Measurements from ENCODE around the gene EIF4A2.

EIF4A2 gene

GRCh38 chr3:186760141-186760833 lies 23.1 kb upstream of the EIF4A2 start:
- no peaks in the 10 kb centered on the region for H3K9me3 ChIP-seq (ENCODE audit: control insufficient read depth in 1 of 2, low read length in 2 of 2)
- no peaks in the 10 kb centered on the region for H3K36me3 ChIP-seq (ENCODE audit: control insufficient read depth in 1 of 2, insufficient read depth in 2 of 2, low read length in 2 of 2)
- no peak overlapping the region for H3K4me3 ChIP-seq (ENCODE audit: low read depth in 1 of 2, low read length in 2 of 2)
- H3K27ac ChIP-seq (ENCODE audit: low read length): no peak overlapping the region
- H3K27me3 ChIP-seq (ENCODE audit: low read depth, low read length): no peaks in the 10 kb centered on the region
- H3K4me1 ChIP-seq (ENCODE audit: control insufficient read depth in 1 of 2, insufficient read depth in 2 of 2, low read length in 2 of 2): no peaks in the 10 kb centered on the region

- Histone ChIP-seq H3K27ac (ENCODE audit: low read length) (no peak overlapping the region), H3K9me3 (ENCODE audit: control insufficient read depth in 1 of 2, low read length in 2 of 2) (no peaks in the 10 kb centered on the region), H3K36me3 (ENCODE audit: control insufficient read depth in 1 of 2, insufficient read depth in 2 of 2, low read length in 2 of 2) (no peaks in the 10 kb centered on the region), H3K4me3 (ENCODE audit: low read depth in 1 of 2, low read length in 2 of 2) (no peak overlapping the region), H3K27me3 (ENCODE audit: low read depth, low read length) (no peaks in the 10 kb centered on the region), H3K4me1 (ENCODE audit: control insufficient read depth in 1 of 2, insufficient read depth in 2 of 2, low read length in 2 of 2) (no peaks in the 10 kb centered on the region)
These were observed 22.4 kb upstream of the EIF4A2 start for GRCh38 chr3:186760897-186761447.

- Histone ChIP-seq H3K4me3 (ENCODE audit: low read depth in 1 of 2, low read length in 2 of 2) (peak overlapping the region; percentile 69 to 73), H3K4me1 (ENCODE audit: control insufficient read depth in 1 of 2, insufficient read depth in 2 of 2, low read length in 2 of 2) (peaks cover 0 to 5% of the 10 kb centered on the region in 2 donors), H3K27ac (ENCODE audit: low read length) (peak overlapping the region; percentile 51), H3K9me3 (ENCODE audit: control insufficient read depth in 1 of 2, low read length in 2 of 2) (no peaks in the 10 kb centered on the region), H3K36me3 (ENCODE audit: control insufficient read depth in 1 of 2, insufficient read depth in 2 of 2, low read length in 2 of 2) (no peaks in the 10 kb centered on the region), H3K27me3 (ENCODE audit: low read depth, low read length) (no peaks in the 10 kb centered on the region)
These were observed 11.1 kb upstream of the EIF4A2 start for GRCh38 chr3:186772281-186772694.

GRCh38 chr3:186772701-186773417 lies 10.5 kb upstream of the EIF4A2 start:
- H3K4me3 ChIP-seq (ENCODE audit: low read depth in 1 of 2, low read length in 2 of 2): peak overlapping the region; percentile 69 to 73
- H3K27me3 ChIP-seq (ENCODE audit: low read depth, low read length): no peaks in the 10 kb centered on the region
- peaks cover 0 to 5% of the 10 kb centered on the region in 2 donors for H3K4me1 ChIP-seq (ENCODE audit: control insufficient read depth in 1 of 2, insufficient read depth in 2 of 2, low read length in 2 of 2)
- no peaks in the 10 kb centered on the region for H3K9me3 ChIP-seq (ENCODE audit: control insufficient read depth in 1 of 2, low read length in 2 of 2)
- H3K36me3 ChIP-seq (ENCODE audit: control insufficient read depth in 1 of 2, insufficient read depth in 2 of 2, low read length in 2 of 2): no peaks in the 10 kb centered on the region
- H3K27ac ChIP-seq (ENCODE audit: low read length): peak overlapping the region; percentile 51

- H3K4me1 ChIP-seq (ENCODE audit: control insufficient read depth in 1 of 2, insufficient read depth in 2 of 2, low read length in 2 of 2): peaks cover 0 to 5% of the 10 kb centered on the region in 2 donors
- H3K27ac ChIP-seq (ENCODE audit: low read length): no peak overlapping the region
- no peaks in the 10 kb centered on the region for H3K36me3 ChIP-seq (ENCODE audit: control insufficient read depth in 1 of 2, insufficient read depth in 2 of 2, low read length in 2 of 2)
- H3K9me3 ChIP-seq (ENCODE audit: control insufficient read depth in 1 of 2, low read length in 2 of 2): no peaks in the 10 kb centered on the region
- H3K4me3 ChIP-seq (ENCODE audit: low read depth in 1 of 2, low read length in 2 of 2): no peak overlapping the region
- H3K27me3 ChIP-seq (ENCODE audit: low read depth, low read length): no peaks in the 10 kb centered on the region
These were observed 7.4 kb upstream of the EIF4A2 start for GRCh38 chr3:186775999-186776398.

GRCh38 chr3:186779204-186779603 lies 4.2 kb upstream of the EIF4A2 start:
- no peaks in the 10 kb centered on the region for H3K4me1 ChIP-seq (ENCODE audit: control insufficient read depth in 1 of 2, insufficient read depth in 2 of 2, low read length in 2 of 2)
- no peak overlapping the region for H3K4me3 ChIP-seq (ENCODE audit: low read depth in 1 of 2, low read length in 2 of 2)
- H3K9me3 ChIP-seq (ENCODE audit: control insufficient read depth in 1 of 2, low read length in 2 of 2): no peaks in the 10 kb centered on the region
- peaks cover 1 to 10% of the 10 kb centered on the region in 2 donors for H3K36me3 ChIP-seq (ENCODE audit: control insufficient read depth in 1 of 2, insufficient read depth in 2 of 2, low read length in 2 of 2)
- H3K27me3 ChIP-seq (ENCODE audit: low read depth, low read length): no peaks in the 10 kb centered on the region
- H3K27ac ChIP-seq (ENCODE audit: low read length): no peak overlapping the region

- Histone ChIP-seq H3K27me3 (ENCODE audit: low read depth, low read length) (no peaks in the 10 kb centered on the region), H3K27ac (ENCODE audit: low read length) (peak overlapping the region; percentile 100), H3K36me3 (ENCODE audit: control insufficient read depth in 1 of 2, insufficient read depth in 2 of 2, low read length in 2 of 2) (peaks cover 35 to 44% of the 10 kb centered on the region in 2 donors), H3K4me3 (ENCODE audit: low read depth in 1 of 2, low read length in 2 of 2) (peak overlapping the region; percentile 99), H3K9me3 (ENCODE audit: control insufficient read depth in 1 of 2, low read length in 2 of 2) (no peaks in the 10 kb centered on the region), H3K4me1 (ENCODE audit: control insufficient read depth in 1 of 2, insufficient read depth in 2 of 2, low read length in 2 of 2) (peaks cover 28 to 31% of the 10 kb centered on the region in 2 donors)
These were observed 777 bp upstream of the EIF4A2 start for GRCh38 chr3:186782542-186783057.

GRCh38 chr3:186783731-186784515 lies 546 bp downstream of the EIF4A2 start:
- Histone ChIP-seq H3K9me3 (ENCODE audit: control insufficient read depth in 1 of 2, low read length in 2 of 2) (no peaks in the 10 kb centered on the region), H3K4me3 (ENCODE audit: low read depth in 1 of 2, low read length in 2 of 2) (peak overlapping the region; percentile 99), H3K27ac (ENCODE audit: low read length) (peak overlapping the region; percentile 100), H3K27me3 (ENCODE audit: low read depth, low read length) (no peaks in the 10 kb centered on the region), H3K4me1 (ENCODE audit: control insufficient read depth in 1 of 2, insufficient read depth in 2 of 2, low read length in 2 of 2) (peaks cover 30 to 44% of the 10 kb centered on the region in 2 donors), H3K36me3 (ENCODE audit: control insufficient read depth in 1 of 2, insufficient read depth in 2 of 2, low read length in 2 of 2) (peaks cover 48 to 57% of the 10 kb centered on the region in 2 donors)

- Histone ChIP-seq H3K27me3 (ENCODE audit: low read depth, low read length) (no peaks in the 10 kb centered on the region), H3K9me3 (ENCODE audit: control insufficient read depth in 1 of 2, low read length in 2 of 2) (no peaks in the 10 kb centered on the region), H3K4me1 (ENCODE audit: control insufficient read depth in 1 of 2, insufficient read depth in 2 of 2, low read length in 2 of 2) (peaks cover 30 to 47% of the 10 kb centered on the region in 2 donors), H3K4me3 (ENCODE audit: low read depth in 1 of 2, low read length in 2 of 2) (peak overlapping the region; percentile 99), H3K27ac (ENCODE audit: low read length) (peak overlapping the region; percentile 100), H3K36me3 (ENCODE audit: control insufficient read depth in 1 of 2, insufficient read depth in 2 of 2, low read length in 2 of 2) (peaks cover 55 to 66% of the 10 kb centered on the region in 2 donors)
These were observed 1.6 kb downstream of the EIF4A2 start for GRCh38 chr3:186784820-186785494.

- Histone ChIP-seq H3K27me3 (ENCODE audit: low read depth, low read length) (no peaks in the 10 kb centered on the region), H3K9me3 (ENCODE audit: control insufficient read depth in 1 of 2, low read length in 2 of 2) (no peaks in the 10 kb centered on the region), H3K4me1 (ENCODE audit: control insufficient read depth in 1 of 2, insufficient read depth in 2 of 2, low read length in 2 of 2) (peaks cover 30 to 47% of the 10 kb centered on the region in 2 donors), H3K4me3 (ENCODE audit: low read depth in 1 of 2, low read length in 2 of 2) (peak overlapping the region; percentile 99), H3K36me3 (ENCODE audit: control insufficient read depth in 1 of 2, insufficient read depth in 2 of 2, low read length in 2 of 2) (peaks cover 61 to 68% of the 10 kb centered on the region in 2 donors), H3K27ac (ENCODE audit: low read length) (peak overlapping the region; percentile 100)
These were observed 2.2 kb downstream of the EIF4A2 start for GRCh38 chr3:186785495-186786018.

All from muscle layer of duodenum (tissue), 2 donors.